Stimulated activated CD8-positive, alpha-beta memory T cell treated with anti-CD3 and anti-CD28 coated beads, Interleukin-15, amount 100 ng/mL, for 24 hours (primary cell): ENCODE results near the gene RSBN1L.

Experiments used
- DNase-seq: peaks from one replicate; pipeline ENCODE4 v3.0.0-alpha.2; 2020; ENCODE audit warnings: low read depth

The RSBN1L gene

GRCh38 chr7:77808517-77808916 is 112.3 kb downstream of the RSBN1L start:
- no peak for DNase-seq

- DNase-seq: no peak
Measured at GRCh38 chr7:77811516-77812289, 115.4 kb downstream of the RSBN1L start.

GRCh38 chr7:77812290-77812685 is 116.0 kb downstream of the RSBN1L start:
- no peak for DNase-seq

GRCh38 chr7:77813180-77813579 is 116.9 kb downstream of the RSBN1L start:
- no peak for DNase-seq

- DNase-seq: no peak
Measured at GRCh38 chr7:77819021-77819420, 122.8 kb downstream of the RSBN1L start.

- DNase-seq: no peak
Measured at GRCh38 chr7:77820967-77821366, 124.7 kb downstream of the RSBN1L start.

GRCh38 chr7:77822269-77822668 is 126.0 kb downstream of the RSBN1L start:
- no peak for DNase-seq

GRCh38 chr7:77823787-77824186 is 127.5 kb downstream of the RSBN1L start:
- no peak for DNase-seq

- no peak for DNase-seq
Measured at GRCh38 chr7:77824636-77825035, 128.4 kb downstream of the RSBN1L start.

GRCh38 chr7:77825131-77825530 is 128.9 kb downstream of the RSBN1L start:
- no peak for DNase-seq

GRCh38 chr7:77826300-77826699 is 130.0 kb downstream of the RSBN1L start:
- DNase-seq: no peak

GRCh38 chr7:77827999-77828398 is 131.7 kb downstream of the RSBN1L start:
- no peak for DNase-seq

- DNase-seq: no peak
Measured at GRCh38 chr7:77830649-77831355, 134.5 kb downstream of the RSBN1L start.

- no peak for DNase-seq
Measured at GRCh38 chr7:77831481-77831880, 135.2 kb downstream of the RSBN1L start.

- no peak for DNase-seq
Measured at GRCh38 chr7:77831953-77832352, 135.7 kb downstream of the RSBN1L start.
